PC-3 (cell line): Measurements from ENCODE around the gene ATP4A. TPM values are rescaled to one million over a fixed set of nuclear protein-coding genes. Genes with fewer than 3 reads are reported as not detected.

Experiments used
- ATAC-seq: fragments of 200-7000 bp; cut with Tn5 transposase; 2 replicates; pipeline ENCODE4 v1.9.1; 2020; ENCODE audit warnings: mild to moderate bottlenecking, moderate library complexity
- BruUV-seq: library from RNA; stranded (reverse); fragments of 400-500 nt; replicated peaks from 2 replicates; lab custom pipeline; 2021; lab: Mats Ljungman, UMichigan
- CTCF ChIA-PET: fragments of 300-600 bp; sonication (Branson Sonifier 250); formaldehyde crosslinking; loops from one replicate; lab custom pipeline; 2022; ENCODE audit warnings: antibody characterized with exemption; lab: Charles Lee
- POLR2A ChIA-PET: fragments of 300-600 bp; sonication (Branson Sonifier 250); formaldehyde crosslinking; loops from one replicate; lab custom pipeline; 2022; ENCODE audit warnings: antibody characterized with exemption; ENCODE audit not compliant: unreplicated experiment; lab: Charles Lee
- DNase-seq: peaks from one replicate; pipeline ENCODE4 v3.0.0-alpha.2; 2015
- H2AFZ ChIP-seq: fragments of 300-600 bp; sonication (generic); 2 replicates; pipeline ENCODE4 v1.6.0; 2016; ENCODE audit warnings: antibody characterized with exemption, low read length
- H3F3A ChIP-seq: fragments of 300-600 bp; sonication (generic); one replicate; pipeline ENCODE4 v1.6.0; 2017; ENCODE audit warnings: antibody characterized with exemption, low read length, control low read depth, mild to moderate bottlenecking; ENCODE audit not compliant: unreplicated experiment
- H3K27ac ChIP-seq: fragments of 300-600 bp; sonication (generic); 2 replicates; pipeline ENCODE4 v1.5.1; 2016; ENCODE audit warnings: mild to moderate bottlenecking, low read length
- H3K27me3 ChIP-seq: fragments of 300-600 bp; sonication (generic); 2 replicates; pipeline ENCODE4 v1.6.1; 2016; ENCODE audit warnings: low read length, mixed read lengths
- H3K36me3 ChIP-seq: fragments of 300-600 bp; sonication (generic); 2 replicates; pipeline ENCODE4 v1.6.1; 2016; ENCODE audit warnings: low read depth, mixed run types, low read length, mixed read lengths
- H3K4me1 ChIP-seq: fragments of 300-600 bp; sonication (generic); 2 replicates; pipeline ENCODE4 v1.5.1; 2016; ENCODE audit warnings: low read length; ENCODE audit not compliant: insufficient read depth
- H3K4me2 ChIP-seq: fragments of 300-600 bp; sonication (generic); 2 replicates; pipeline ENCODE4 v1.6.0; 2016; ENCODE audit warnings: low read length
- H3K4me3 ChIP-seq: fragments of 300-600 bp; sonication (generic); 2 replicates; pipeline ENCODE4 v1.5.1; 2016; ENCODE audit warnings: mild to moderate bottlenecking, low read length, mixed read lengths
- H3K79me2 ChIP-seq: fragments of 300-600 bp; sonication (generic); 2 replicates; pipeline ENCODE4 v1.6.1; 2017; ENCODE audit warnings: low read length, mixed read lengths
- H3K9ac ChIP-seq: fragments of 300-600 bp; sonication (generic); 2 replicates; pipeline ENCODE4 v1.6.0; 2016; ENCODE audit warnings: mild to moderate bottlenecking, low read length
- H3K9me2 ChIP-seq: fragments of 300-600 bp; sonication (generic); replicated peaks from 2 replicates; pipeline ENCODE4 v1.6.1; 2016; ENCODE audit warnings: mixed run types, low read length, mixed read lengths
- H3K9me3 ChIP-seq: fragments of 300-600 bp; sonication (generic); 2 replicates; pipeline ENCODE4 v1.6.1; 2016; ENCODE audit warnings: low read length, mixed read lengths
- H4K20me1 ChIP-seq: fragments of 300-600 bp; sonication (generic); 2 replicates; pipeline ENCODE4 v1.6.1; 2016; ENCODE audit warnings: low read length, mixed read lengths
- EZH2 ChIP-seq: fragments of 300-600 bp; sonication (generic); IDR thresholded peaks from one replicate; pipeline ENCODE4 v1.6.1; 2017; ENCODE audit warnings: antibody characterized with exemption, mild to moderate bottlenecking, low read length; ENCODE audit not compliant: unreplicated experiment
- EZH2phosphoT487 ChIP-seq: fragments of 300-600 bp; sonication (generic); IDR thresholded peaks from 2 replicates; pipeline ENCODE4 v1.6.1; 2018; ENCODE audit warnings: mild to moderate bottlenecking, antibody characterized with exemption, low read length, borderline replicate concordance
- intact Hi-C: fragments of 100-400 bp; cut with micrococcal nuclease; formaldehyde crosslinking; loops from 2 replicates; pipeline ENCODE4 v1.9.0; 2023
- total RNA-seq: library from RNA; depleted of rRNA; stranded (reverse); fragments of >200 nt; gene quantifications from 2 replicates; pipeline ENCODE4 v1.2.3, GENCODE V29; 2014
- TF ChIP-seq, protein P1 (sequence below): fragments of 300-600 bp; sonication (generic); conservative IDR thresholded peaks from 2 replicates; pipeline ENCODE4 v1.5.1; 2017; ENCODE audit warnings: antibody characterized with exemption, low read depth, mild to moderate bottlenecking, low read length

ATP4A gene
- total RNA-seq, 1 experiment from 2014 or later: not detected

DNA sequence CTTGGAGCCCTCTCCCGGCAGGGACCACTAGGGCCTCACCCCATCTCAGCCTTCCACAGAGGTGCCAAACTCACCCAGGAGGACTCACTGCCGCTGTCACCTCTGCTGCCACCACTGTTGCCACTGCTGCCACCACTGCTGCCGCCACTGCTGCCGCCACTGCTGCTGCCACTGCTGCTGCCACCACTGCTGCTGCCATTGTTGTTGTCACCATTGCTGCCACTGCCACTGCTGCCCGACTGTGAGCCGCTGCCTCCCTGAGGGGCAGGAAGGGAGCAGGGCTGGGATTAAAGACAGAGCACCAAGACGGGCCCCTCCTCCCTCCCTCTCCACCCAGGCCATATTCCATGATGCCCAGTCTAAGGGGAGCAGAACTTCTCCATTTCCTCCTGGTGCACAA is 52.1 kb downstream of the ATP4A start:
- no peak for ATAC-seq
- Histone ChIP-seq H3K9ac (no peak overlapping the region), H3K79me2 (peaks cover 25% of the 10 kb centered on the region), H3K4me3 (no peak overlapping the region), H3K27ac (no peak overlapping the region), H3F3A (no peaks in the 10 kb centered on the region), H3K36me3 (no peaks in the 10 kb centered on the region), H2AFZ (no peak overlapping the region), H3K4me1 (peaks cover 13% of the 10 kb centered on the region; the same call in 1 of the 2 replicates), H3K9me3 (no peaks in the 10 kb centered on the region), H3K4me2 (no peak overlapping the region), H3K9me2 (no peaks in the 10 kb centered on the region), H3K27me3 (no peaks in the 10 kb centered on the region), H4K20me1 (no peaks in the 10 kb centered on the region)
- BruUV-seq: no TSS peak
- POLR2A ChIA-PET: no interaction called here
- CTCF ChIA-PET: no interaction called here
- no peak for DNase-seq
- intact Hi-C loops: loop anchor here (5.0 kb wide), 1 partner anchor 131 kb away; the partner anchor contains the start of gene ETV2
- TF ChIP-seq EZH2phosphoT487: no peak
- no peak for TF ChIP-seq EZH2
- TF ChIP-seq, protein P1, sequence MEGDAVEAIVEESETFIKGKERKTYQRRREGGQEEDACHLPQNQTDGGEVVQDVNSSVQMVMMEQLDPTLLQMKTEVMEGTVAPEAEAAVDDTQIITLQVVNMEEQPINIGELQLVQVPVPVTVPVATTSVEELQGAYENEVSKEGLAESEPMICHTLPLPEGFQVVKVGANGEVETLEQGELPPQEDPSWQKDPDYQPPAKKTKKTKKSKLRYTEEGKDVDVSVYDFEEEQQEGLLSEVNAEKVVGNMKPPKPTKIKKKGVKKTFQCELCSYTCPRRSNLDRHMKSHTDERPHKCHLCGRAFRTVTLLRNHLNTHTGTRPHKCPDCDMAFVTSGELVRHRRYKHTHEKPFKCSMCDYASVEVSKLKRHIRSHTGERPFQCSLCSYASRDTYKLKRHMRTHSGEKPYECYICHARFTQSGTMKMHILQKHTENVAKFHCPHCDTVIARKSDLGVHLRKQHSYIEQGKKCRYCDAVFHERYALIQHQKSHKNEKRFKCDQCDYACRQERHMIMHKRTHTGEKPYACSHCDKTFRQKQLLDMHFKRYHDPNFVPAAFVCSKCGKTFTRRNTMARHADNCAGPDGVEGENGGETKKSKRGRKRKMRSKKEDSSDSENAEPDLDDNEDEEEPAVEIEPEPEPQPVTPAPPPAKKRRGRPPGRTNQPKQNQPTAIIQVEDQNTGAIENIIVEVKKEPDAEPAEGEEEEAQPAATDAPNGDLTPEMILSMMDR: no peak

DNA sequence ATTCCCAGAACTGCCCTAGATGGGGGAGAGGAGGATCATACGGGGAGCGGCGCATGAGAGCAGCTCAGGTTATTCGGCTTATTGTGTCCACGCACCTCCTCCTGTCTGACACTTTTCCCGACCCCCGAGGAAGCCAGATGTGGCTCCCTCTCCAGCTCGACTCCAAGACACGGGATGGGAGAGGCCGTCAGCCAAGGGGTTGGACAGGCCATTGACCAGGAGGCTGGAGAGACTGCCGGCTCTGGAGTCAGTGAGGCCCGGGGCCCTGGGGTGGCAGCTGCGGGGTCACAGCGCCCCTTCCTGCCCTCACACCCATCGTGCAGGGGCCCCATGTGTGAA is 52.9 kb downstream of the ATP4A start:
- DNase-seq (no peak), ATAC-seq (no peak)
- H3K9me2 ChIP-seq: no peaks in the 10 kb centered on the region
- BruUV-seq: no TSS peak
- TF ChIP-seq EZH2: no peak
- no peak for TF ChIP-seq EZH2phosphoT487
- TF ChIP-seq, protein P1: no peak
- H3K4me3 ChIP-seq: peak overlapping the region; percentile 96; the same call in 1 of the 2 replicates
- no peaks in the 10 kb centered on the region for H3K36me3 ChIP-seq
- H4K20me1 ChIP-seq: no peaks in the 10 kb centered on the region
- ChIA-PET CTCF (interaction anchor here (0.6 kb wide), 1 partner anchor 19 kb away, joined by 3 read pairs; no protein-coding TSS in a partner anchor), POLR2A (interaction anchor here (0.7 kb wide), 1 partner anchor 138 kb away, joined by 3 read pairs; the partner anchor contains the start of gene COX6B1)
- H3K27me3 ChIP-seq: no peaks in the 10 kb centered on the region
- no peak overlapping the region for H3K27ac ChIP-seq
- peaks cover 13% of the 10 kb centered on the region; the same call in 1 of the 2 replicates for H3K4me1 ChIP-seq
- intact Hi-C loops: loop anchor here (5.0 kb wide), 1 partner anchor 132 kb away; the partner anchor contains the start of gene ETV2
- no peak overlapping the region for H3K9ac ChIP-seq
- H3F3A ChIP-seq: no peaks in the 10 kb centered on the region
- peak overlapping the region; percentile 92 for H2AFZ ChIP-seq
- peaks cover 25% of the 10 kb centered on the region for H3K79me2 ChIP-seq
- H3K4me2 ChIP-seq: peak overlapping the region; percentile 86
- H3K9me3 ChIP-seq: no peaks in the 10 kb centered on the region

DNA sequence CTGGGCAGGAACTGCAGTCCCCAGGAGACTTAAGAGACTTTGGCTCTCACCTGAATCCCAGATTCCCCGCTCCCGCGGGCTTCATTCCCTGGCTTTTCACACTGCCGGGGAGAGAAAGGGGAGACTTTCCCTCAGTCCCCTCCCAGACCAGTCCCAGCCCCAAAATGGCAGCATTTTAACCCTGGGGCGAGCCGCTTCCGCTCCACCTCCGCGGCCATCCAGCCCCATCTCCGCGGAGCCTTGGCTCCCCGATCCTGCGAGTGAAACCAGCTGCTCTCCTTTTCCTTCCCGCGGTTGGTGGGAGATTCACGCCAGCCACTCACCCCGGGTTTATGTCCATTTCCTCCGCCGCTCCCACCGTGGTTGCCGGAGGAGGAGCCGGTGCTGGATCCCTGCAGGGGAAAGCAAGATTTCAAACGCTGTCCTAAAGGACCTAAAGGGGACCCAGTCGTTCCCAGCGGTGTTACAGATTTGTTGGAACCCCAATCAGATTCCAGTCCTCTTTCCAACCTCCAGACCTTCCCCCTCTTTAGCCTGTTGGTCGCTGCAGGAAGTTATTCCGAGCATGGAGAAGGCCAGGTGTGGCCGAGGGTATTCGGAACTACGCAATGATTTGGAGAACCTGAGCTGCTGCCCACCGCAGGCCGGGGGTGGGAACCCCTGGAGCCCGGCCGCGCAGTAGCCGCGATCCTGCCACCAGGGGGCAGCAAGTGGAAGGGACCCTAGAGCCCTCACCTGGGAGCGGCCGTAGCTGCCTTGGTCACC is 53.4 kb downstream of the ATP4A start:
- Histone ChIP-seq H3K9ac (peak overlapping the region; percentile 93), H3K9me2 (no peaks in the 10 kb centered on the region), H3K9me3 (no peaks in the 10 kb centered on the region), H3F3A (no peaks in the 10 kb centered on the region), H4K20me1 (no peaks in the 10 kb centered on the region), H3K4me2 (peak overlapping the region; percentile 86), H3K27me3 (no peaks in the 10 kb centered on the region), H3K4me1 (peaks cover 13% of the 10 kb centered on the region; the same call in 1 of the 2 replicates), H3K4me3 (peak overlapping the region; percentile 96), H3K79me2 (peaks cover 25% of the 10 kb centered on the region), H3K27ac (peak overlapping the region; percentile 77), H2AFZ (peak overlapping the region; percentile 92), H3K36me3 (no peaks in the 10 kb centered on the region)
- ATAC-seq (peak; percentile 84), DNase-seq (peak; percentile 89)
- POLR2A ChIA-PET: interaction anchor here (0.7 kb wide), 2 partner anchors 46 to 138 kb away, joined by 3 read pairs; partner anchors contain the start of gene COX6B1
- CTCF ChIA-PET: interaction anchor here (0.6 kb wide), 1 partner anchor 20 kb away, joined by 3 read pairs; no protein-coding TSS in a partner anchor
- intact Hi-C loops: loop anchor here (5.0 kb wide), 2 partner anchors 132 to 243 kb away; partner anchors contain the start of genes ETV2 and USF2
- TF ChIP-seq EZH2phosphoT487: no peak
- no peak for TF ChIP-seq EZH2
- TF ChIP-seq, protein P1: peak; percentile 88
- TSS peak; percentile 84 for BruUV-seq
